H7 (cell line): Measurements from ENCODE around the gene HERPUD2. TPM values are rescaled to one million over a fixed set of nuclear protein-coding genes. Genes with fewer than 3 reads are reported as not detected.

Experiments
- DNase-seq: peaks from one replicate; pipeline ENCODE4 v3.0.0; 2012
- H3K27me3 ChIP-seq: 2 replicates; pipeline ENCODE4 v1.6.0; 2011; ENCODE audit warnings: mild to moderate bottlenecking, low read length; ENCODE audit not compliant: control insufficient read depth, insufficient read depth
- H3K36me3 ChIP-seq: replicated peaks from 2 replicates; pipeline ENCODE4 v1.5.1; 2011; ENCODE audit warnings: low read length; ENCODE audit not compliant: control insufficient read depth, insufficient read depth
- H3K4me3 ChIP-seq: 2 replicates; pipeline ENCODE4 v1.5.1; 2011; ENCODE audit warnings: low read depth, mild to moderate bottlenecking, control low read depth, low read length, moderate library complexity; ENCODE audit not compliant: insufficient read depth
- total RNA-seq: library from RNA; depleted of rRNA; stranded (reverse); fragments of >200 nt; shearing (Covaris generic); gene quantifications from 2 replicates; pipeline ENCODE4 v1.2.3, GENCODE V29; 2014; rRNA removed

The HERPUD2 gene
- total RNA-seq: 15.9 and 16.7 TPM in 2 replicates

DNA sequence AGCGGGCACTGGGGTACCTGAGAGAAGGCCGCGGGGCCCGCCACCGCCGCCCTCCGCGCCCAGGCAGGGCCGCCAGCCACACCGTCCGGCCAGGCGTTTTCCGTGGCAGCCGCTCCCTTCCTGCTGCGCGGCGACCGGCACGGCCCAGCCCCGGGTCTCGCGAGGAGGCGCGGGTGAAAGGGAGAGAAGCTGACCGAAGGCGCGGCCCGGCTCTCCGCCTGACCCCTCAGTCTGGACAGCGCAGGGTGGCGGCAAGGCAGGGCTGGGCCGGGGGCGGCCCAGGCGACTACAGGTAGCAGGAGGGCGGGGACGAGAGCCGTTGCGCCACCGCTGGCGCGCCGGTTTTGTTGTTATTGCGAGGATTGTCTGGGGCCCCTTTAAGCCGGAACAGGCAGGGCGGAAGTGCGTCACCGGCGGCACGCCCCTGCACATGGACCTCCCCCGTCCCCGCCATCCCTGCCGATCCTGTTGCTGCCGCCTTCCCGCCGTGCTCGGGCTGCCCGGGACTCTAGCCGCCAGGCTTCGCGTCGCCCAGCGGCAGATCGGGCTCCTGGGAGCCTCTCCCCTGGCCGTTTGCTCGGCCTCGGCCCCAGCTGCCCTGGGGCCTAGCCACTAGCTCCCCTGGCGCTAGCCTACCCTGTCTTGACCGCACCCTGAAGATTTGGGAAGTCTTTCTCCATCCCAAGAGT lies at the start of gene HERPUD2:
Gene HERPUD2 (minus strand): TSS at position 352 of the 689 bp plus-strand sequence. CDS start 805 bp downstream, outside the sequence.
- Histone ChIP-seq H3K4me3 (peak within 1 kb of the TSS; percentile 86), H3K27me3 (no peaks in the 10 kb centered on the region), H3K36me3 (no peaks in the 10 kb centered on the region)
- peak; percentile 95 for DNase-seq

GRCh38 chr7:35738889-35739288 lies 44.0 kb upstream of the HERPUD2 start:
- no peaks in the 10 kb centered on the region for H3K36me3 ChIP-seq
- H3K27me3 ChIP-seq: no peaks in the 10 kb centered on the region
- H3K4me3 ChIP-seq: no peak overlapping the region
- DNase-seq: no peak

DNA sequence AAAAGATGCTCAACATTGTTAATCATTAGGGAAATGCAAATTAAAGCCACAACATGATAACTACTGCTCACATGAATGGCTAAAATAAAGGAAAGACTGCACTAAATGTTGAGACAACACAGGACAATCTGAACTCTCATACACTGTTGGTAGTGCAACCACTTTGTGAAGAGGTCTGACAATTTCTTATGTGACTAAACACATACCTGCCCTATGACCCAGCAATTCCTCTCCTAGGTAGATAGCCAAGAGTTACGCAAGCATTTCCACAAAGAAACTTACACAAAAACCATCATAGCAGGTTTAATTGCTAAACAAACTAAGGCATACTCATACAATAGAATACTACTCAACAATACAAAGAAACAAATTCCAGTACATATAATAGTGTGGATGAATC lies 41.8 kb upstream of the HERPUD2 start:
- Histone ChIP-seq H3K27me3 (no peaks in the 10 kb centered on the region), H3K36me3 (no peaks in the 10 kb centered on the region), H3K4me3 (no peak overlapping the region)
- no peak for DNase-seq

GRCh38 chr7:35735396-35735795 lies 40.5 kb upstream of the HERPUD2 start:
- no peak overlapping the region for H3K4me3 ChIP-seq
- H3K27me3 ChIP-seq: no peaks in the 10 kb centered on the region
- H3K36me3 ChIP-seq: no peaks in the 10 kb centered on the region
- no peak for DNase-seq

DNA sequence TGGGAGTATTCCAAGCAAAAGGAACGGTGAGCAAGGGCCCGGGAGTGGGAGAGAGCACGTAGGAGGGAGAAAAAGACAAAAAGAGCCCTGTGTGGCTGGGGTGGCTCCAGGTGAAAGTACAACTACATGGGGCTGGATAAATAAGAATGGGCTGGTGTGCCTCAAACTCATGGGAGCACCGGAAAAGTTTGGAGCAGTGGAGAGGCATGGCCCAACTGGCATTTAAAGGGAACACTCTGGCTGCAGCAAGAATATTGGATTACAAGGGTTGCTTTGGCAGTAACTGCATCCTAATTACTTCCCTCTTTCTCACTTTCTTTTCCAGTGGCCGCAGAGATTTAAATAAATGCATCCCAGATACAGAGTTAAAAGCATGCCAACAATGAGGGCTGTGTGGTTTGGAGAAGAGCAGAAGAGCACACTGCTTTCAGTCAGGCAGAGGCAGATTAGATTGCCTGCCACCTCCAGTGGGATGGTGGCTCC lies 39.1 kb upstream of the HERPUD2 start:
- H3K27me3 ChIP-seq: no peaks in the 10 kb centered on the region
- DNase-seq: no peak
- no peak overlapping the region for H3K4me3 ChIP-seq
- H3K36me3 ChIP-seq: no peaks in the 10 kb centered on the region

- Histone ChIP-seq H3K27me3 (no peaks in the 10 kb centered on the region), H3K4me3 (no peak overlapping the region), H3K36me3 (no peaks in the 10 kb centered on the region)
- no peak for DNase-seq
These were observed 36.4 kb upstream of the HERPUD2 start for GRCh38 chr7:35731349-35731748.

- no peaks in the 10 kb centered on the region for H3K36me3 ChIP-seq
- H3K4me3 ChIP-seq: no peak overlapping the region
- no peaks in the 10 kb centered on the region for H3K27me3 ChIP-seq
- DNase-seq: no peak
These were observed 34.3 kb upstream of the HERPUD2 start for GRCh38 chr7:35729061-35729783.

- Histone ChIP-seq H3K4me3 (no peak overlapping the region), H3K36me3 (no peaks in the 10 kb centered on the region), H3K27me3 (no peaks in the 10 kb centered on the region)
- DNase-seq: no peak
These were observed 33.6 kb upstream of the HERPUD2 start for GRCh38 chr7:35728412-35729060.

DNA sequence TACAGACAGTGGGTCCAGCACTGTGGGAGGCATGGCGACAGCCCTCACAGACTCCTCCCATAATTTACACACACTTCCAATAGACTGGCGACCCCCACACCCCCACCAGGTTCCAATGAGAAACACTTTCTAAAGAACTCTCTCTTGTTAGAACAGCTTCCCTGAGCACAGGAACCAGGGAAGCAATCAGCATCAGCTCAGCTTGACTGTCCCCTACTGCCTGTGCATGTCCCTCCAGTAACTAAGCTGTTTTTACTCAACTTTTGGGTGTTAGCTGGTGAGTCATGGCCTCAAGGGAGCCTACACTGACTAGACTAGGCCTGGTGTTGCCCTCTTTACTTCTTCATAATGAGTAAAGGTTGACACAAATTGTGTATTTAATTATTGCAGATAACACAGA lies 32.6 kb upstream of the HERPUD2 start:
- DNase-seq: no peak
- Histone ChIP-seq H3K36me3 (no peaks in the 10 kb centered on the region), H3K4me3 (no peak overlapping the region), H3K27me3 (no peaks in the 10 kb centered on the region)

- Histone ChIP-seq H3K36me3 (no peaks in the 10 kb centered on the region), H3K4me3 (no peak overlapping the region), H3K27me3 (no peaks in the 10 kb centered on the region)
- no peak for DNase-seq
These were observed 31.7 kb upstream of the HERPUD2 start for GRCh38 chr7:35726654-35727053.

GRCh38 chr7:35725280-35725680 lies 30.3 kb upstream of the HERPUD2 start:
- no peak for DNase-seq
- Histone ChIP-seq H3K4me3 (no peak overlapping the region), H3K36me3 (no peaks in the 10 kb centered on the region), H3K27me3 (no peaks in the 10 kb centered on the region)

GRCh38 chr7:35723011-35723410 lies 28.1 kb upstream of the HERPUD2 start:
- Histone ChIP-seq H3K27me3 (no peaks in the 10 kb centered on the region), H3K4me3 (no peak overlapping the region), H3K36me3 (no peaks in the 10 kb centered on the region)
- DNase-seq: no peak

GRCh38 chr7:35722054-35722849 lies 27.3 kb upstream of the HERPUD2 start:
- Histone ChIP-seq H3K27me3 (no peaks in the 10 kb centered on the region), H3K4me3 (no peak overlapping the region), H3K36me3 (no peaks in the 10 kb centered on the region)
- no peak for DNase-seq

DNA sequence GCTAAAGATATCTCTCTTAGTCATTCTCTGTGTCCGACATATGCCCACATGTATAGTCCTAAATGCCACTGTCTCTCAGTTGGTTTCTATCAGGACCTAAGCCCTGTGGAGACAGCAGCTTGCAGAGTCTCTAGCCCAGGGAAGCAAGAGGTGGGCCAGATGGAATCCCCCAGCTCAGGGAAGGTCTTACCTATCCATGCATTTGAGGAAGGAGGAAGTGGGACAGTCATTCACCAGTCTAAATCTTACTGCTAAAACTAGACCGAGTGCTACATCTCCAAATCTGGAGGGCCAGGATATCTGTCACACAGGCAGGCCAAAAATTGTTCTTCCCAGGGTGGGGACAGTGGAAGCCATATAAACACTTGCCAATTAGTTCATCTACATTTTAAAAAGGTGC lies 26.4 kb upstream of the HERPUD2 start:
- H3K4me3 ChIP-seq: no peak overlapping the region
- H3K36me3 ChIP-seq: no peaks in the 10 kb centered on the region
- no peak for DNase-seq
- no peaks in the 10 kb centered on the region for H3K27me3 ChIP-seq
